Midbrain (tissue), 1 donor: ENCODE measurements around the gene PERM1.

Experiments
- DNase-seq: peaks from one replicate; lab custom pipeline; 2025; lab: John Stamatoyannopoulos, UW

PERM1 gene

GRCh38 chr1:965526-966134 is 16.3 kb downstream of the PERM1 start:
- no peak for DNase-seq

- DNase-seq = no peak
Observed at GRCh38 chr1:964691-965525, 17.0 kb downstream of the PERM1 start.

- no peak for DNase-seq
Observed at GRCh38 chr1:963746-964525, 18.0 kb downstream of the PERM1 start.

GRCh38 chr1:963301-963651 is 18.6 kb downstream of the PERM1 start:
- DNase-seq = no peak

GRCh38 chr1:962381-963300 is 19.3 kb downstream of the PERM1 start:
- no peak for DNase-seq

- DNase-seq = no peak
Observed at GRCh38 chr1:961132-961669, 20.7 kb downstream of the PERM1 start.

- peak; percentile 61 for DNase-seq
Observed at GRCh38 chr1:960363-961131, 21.3 kb downstream of the PERM1 start, which contains the start of gene KLHL17. TSS of gene KLHL17 (plus strand) at chr1:960584. CDS start at chr1:960694, 110 bp downstream.

GRCh38 chr1:959731-960362 is 22.0 kb downstream of the PERM1 start:
- no peak for DNase-seq

- peak; percentile 90 for DNase-seq
Observed at GRCh38 chr1:958823-959730, 22.8 kb downstream of the PERM1 start, which contains the start of gene NOC2L. TSS of gene NOC2L (minus strand) at chr1:959256. CDS start at chr1:959240, 16 bp downstream.

- no peak for DNase-seq
Observed at GRCh38 chr1:956636-957035, 25.3 kb downstream of the PERM1 start.

- DNase-seq = no peak
Observed at GRCh38 chr1:955474-955873, 26.4 kb downstream of the PERM1 start.

- DNase-seq = no peak
Observed at GRCh38 chr1:954927-955326, 27.0 kb downstream of the PERM1 start.

GRCh38 chr1:953524-954320 is 28.2 kb downstream of the PERM1 start:
- no peak for DNase-seq

- DNase-seq = no peak
Observed at GRCh38 chr1:952603-953002, 29.3 kb downstream of the PERM1 start.

GRCh38 chr1:952201-952600 is 29.7 kb downstream of the PERM1 start:
- DNase-seq = no peak

- no peak for DNase-seq
Observed at GRCh38 chr1:951364-951763, 30.5 kb downstream of the PERM1 start.

GRCh38 chr1:950881-951280 is 31.0 kb downstream of the PERM1 start:
- DNase-seq = no peak

- DNase-seq = no peak
Observed at GRCh38 chr1:950268-950667, 31.6 kb downstream of the PERM1 start.
